MG63 (cell line): Measurements from ENCODE around the gene DEFB126. TPM values are rescaled to one million over a fixed set of nuclear protein-coding genes. Genes with fewer than 3 reads are reported as not detected.

Source experiments
- total RNA-seq: library from RNA; depleted of rRNA; stranded (reverse); fragments of >200 nt; shearing (Covaris generic); gene quantifications from 2 replicates; pipeline ENCODE4 v1.2.3, GENCODE V29; 2014; ENCODE audit warnings: low replicate concordance; rRNA removed

DEFB126 gene
- total RNA-seq, 1 experiment from 2014 or later: not detected

Other genes starting within 250 kb of the DEFB126 start
- gene DEFB125, start 54.9 kb upstream of the DEFB126 start, total RNA-seq: not detected in 2 replicates
- gene DEFB127, start 14.9 kb downstream of the DEFB126 start, total RNA-seq: not detected in 2 replicates
- not detected in 2 replicates for gene DEFB128, start 47.1 kb downstream of the DEFB126 start, total RNA-seq
- gene DEFB129, start 84.7 kb downstream of the DEFB126 start, total RNA-seq: not detected in 2 replicates
- not detected in 2 replicates for gene DEFB132, start 115.1 kb downstream of the DEFB126 start, total RNA-seq
- gene C20orf96, start 148.2 kb downstream of the DEFB126 start, total RNA-seq: 1.6 TPM in 1 of 2 replicates, not detected in the other
- 9.1 and 13.5 TPM in 2 replicates for gene ZCCHC3, start 155.0 kb downstream of the DEFB126 start, total RNA-seq
- gene SOX12, start 183.0 kb downstream of the DEFB126 start, total RNA-seq: 2.1 and 3.1 TPM in 2 replicates
- gene NRSN2, start 204.5 kb downstream of the DEFB126 start, total RNA-seq: 1.8 and 24.3 TPM in 2 replicates
- 15.0 and 33.3 TPM in 2 replicates for gene TRIB3, start 238.2 kb downstream of the DEFB126 start, total RNA-seq